ENCODE results near the gene FAM219B.

GRCh38 chr15:74857671-74858368, 48.8 kb downstream of the FAM219B start:
- TF ChIP-seq, protein P1, sequence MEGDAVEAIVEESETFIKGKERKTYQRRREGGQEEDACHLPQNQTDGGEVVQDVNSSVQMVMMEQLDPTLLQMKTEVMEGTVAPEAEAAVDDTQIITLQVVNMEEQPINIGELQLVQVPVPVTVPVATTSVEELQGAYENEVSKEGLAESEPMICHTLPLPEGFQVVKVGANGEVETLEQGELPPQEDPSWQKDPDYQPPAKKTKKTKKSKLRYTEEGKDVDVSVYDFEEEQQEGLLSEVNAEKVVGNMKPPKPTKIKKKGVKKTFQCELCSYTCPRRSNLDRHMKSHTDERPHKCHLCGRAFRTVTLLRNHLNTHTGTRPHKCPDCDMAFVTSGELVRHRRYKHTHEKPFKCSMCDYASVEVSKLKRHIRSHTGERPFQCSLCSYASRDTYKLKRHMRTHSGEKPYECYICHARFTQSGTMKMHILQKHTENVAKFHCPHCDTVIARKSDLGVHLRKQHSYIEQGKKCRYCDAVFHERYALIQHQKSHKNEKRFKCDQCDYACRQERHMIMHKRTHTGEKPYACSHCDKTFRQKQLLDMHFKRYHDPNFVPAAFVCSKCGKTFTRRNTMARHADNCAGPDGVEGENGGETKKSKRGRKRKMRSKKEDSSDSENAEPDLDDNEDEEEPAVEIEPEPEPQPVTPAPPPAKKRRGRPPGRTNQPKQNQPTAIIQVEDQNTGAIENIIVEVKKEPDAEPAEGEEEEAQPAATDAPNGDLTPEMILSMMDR (IDR thresholded peaks at IDR 0.05; ENCODE audit: insufficient read depth, low read length, poor library complexity, severe bottlenecking), result no peak
- no peak for TF ChIP-seq EZH2phosphoT487 (conservative IDR thresholded peaks at IDR 0.05; ENCODE audit: low read length)

Data from SU-DHL-6 (cell line).